ENCODE measurements around the gene MPIG6B.

- TF ChIP-seq CTCF (IDR thresholded peaks at IDR 0.05; ENCODE audit: low read depth, low read length) (no peak), MAX (IDR thresholded peaks at IDR 0.05; ENCODE audit: low read depth, low read length) (no peak), MYC (IDR thresholded peaks at IDR 0.05; ENCODE audit: low read depth, low read length) (no peak)
Observed at GRCh38 chr6:31710523-31711219, 12.5 kb upstream of the MPIG6B start.

Data from NB4 (cell line).